ENCODE results near the gene DCK.

DCK gene

GRCh38 chr4:70969076-70969475, 24.4 kb upstream of the DCK start:
- H4K12ac ChIP-seq (ENCODE audit: low read depth, low read length), result no peak overlapping the region
- WGBS (ENCODE audit: extremely low coverage, insufficient coverage, insufficient read length), result no CpG with 5 or more reads among the region's 7 CpGs
- no peaks in the 10 kb centered on the region for H3K79me1 ChIP-seq (ENCODE audit: low read length)
- H3K79me2 ChIP-seq (ENCODE audit: control insufficient read depth, insufficient read depth, low read length, poor library complexity), result no peaks in the 10 kb centered on the region
- no peak overlapping the region for H2BK12ac ChIP-seq (ENCODE audit: low read length)
- no peak overlapping the region for H3K4ac ChIP-seq (ENCODE audit: low read depth, low read length)
- H3K4me1 ChIP-seq (ENCODE audit: control insufficient read depth in 1 of 2, insufficient read depth in 2 of 2, low read length in 2 of 2), result no peaks in the 10 kb centered on the region
- H3K9me3 ChIP-seq (ENCODE audit: insufficient read depth, low read depth, low read length), result no peaks in the 10 kb centered on the region
- H4K8ac ChIP-seq (ENCODE audit: low read depth, low read length), result no peak overlapping the region
- no peak overlapping the region for H4K91ac ChIP-seq (ENCODE audit: low read depth, low read length)
- no peak overlapping the region for H3K27ac ChIP-seq (ENCODE audit: low read depth, low read length)
- no peak overlapping the region for H2BK5ac ChIP-seq (ENCODE audit: low read depth, low read length, poor library complexity)
- H3K36me3 ChIP-seq (ENCODE audit: control insufficient read depth in 1 of 2, insufficient read depth in 2 of 2, low read length in 2 of 2), result peaks cover 6 to 11% of the 10 kb centered on the region in 2 experiments
- H3K27me3 ChIP-seq (ENCODE audit: insufficient read depth, low read length), result no peaks in the 10 kb centered on the region
- no peak overlapping the region for H3K4me2 ChIP-seq (ENCODE audit: low read length)
- no peak overlapping the region for H3K23ac ChIP-seq (ENCODE audit: low read length)
- DNase-seq, result no peak
- no peak overlapping the region for H3K18ac ChIP-seq (ENCODE audit: low read length)
- H3K9ac ChIP-seq (ENCODE audit: low read length), result no peak overlapping the region
- no peak overlapping the region for H2AK5ac ChIP-seq (ENCODE audit: low read length)
- no peak overlapping the region for H3K4me3 ChIP-seq (ENCODE audit: low read depth, low read length)
- no peak overlapping the region for H3K14ac ChIP-seq (ENCODE audit: low read length)
- H2AFZ ChIP-seq (ENCODE audit: insufficient read depth, low read length, poor library complexity), result no peak overlapping the region
- H2BK120ac ChIP-seq (ENCODE audit: insufficient read depth, low read length, poor library complexity), result no peak overlapping the region

- Histone ChIP-seq H3K18ac (ENCODE audit: low read length) (no peak overlapping the region), H2BK12ac (ENCODE audit: low read length) (no peak overlapping the region), H3K4me3 (ENCODE audit: low read depth, low read length) (no peak overlapping the region), H2BK5ac (ENCODE audit: low read depth, low read length, poor library complexity) (no peak overlapping the region), H4K12ac (ENCODE audit: low read depth, low read length) (no peak overlapping the region), H2AFZ (ENCODE audit: insufficient read depth, low read length, poor library complexity) (no peak overlapping the region), H3K23ac (ENCODE audit: low read length) (no peak overlapping the region), H4K8ac (ENCODE audit: low read depth, low read length) (no peak overlapping the region), H2BK120ac (ENCODE audit: insufficient read depth, low read length, poor library complexity) (no peak overlapping the region), H3K4me2 (ENCODE audit: low read length) (no peak overlapping the region), H3K14ac (ENCODE audit: low read length) (no peak overlapping the region), H3K9ac (ENCODE audit: low read length) (no peak overlapping the region), H3K4me1 (ENCODE audit: control insufficient read depth in 1 of 2, insufficient read depth in 2 of 2, low read length in 2 of 2) (no peaks in the 10 kb centered on the region), H4K91ac (ENCODE audit: low read depth, low read length) (no peak overlapping the region), H3K79me2 (ENCODE audit: control insufficient read depth, insufficient read depth, low read length, poor library complexity) (no peaks in the 10 kb centered on the region), H3K27ac (ENCODE audit: low read depth, low read length) (no peak overlapping the region), H2AK5ac (ENCODE audit: low read length) (no peak overlapping the region), H3K36me3 (ENCODE audit: control insufficient read depth in 1 of 2, insufficient read depth in 2 of 2, low read length in 2 of 2) (peaks cover under 1 to 4% of the 10 kb centered on the region in 2 experiments), H3K9me3 (ENCODE audit: insufficient read depth, low read depth, low read length) (no peaks in the 10 kb centered on the region), H3K79me1 (ENCODE audit: low read length) (no peaks in the 10 kb centered on the region), H3K4ac (ENCODE audit: low read depth, low read length) (no peak overlapping the region), H3K27me3 (ENCODE audit: insufficient read depth, low read length) (no peaks in the 10 kb centered on the region)
- WGBS (ENCODE audit: extremely low coverage, insufficient coverage, insufficient read length), result no CpG with 5 or more reads among the region's 3 CpGs
- no peak for DNase-seq
Observed at GRCh38 chr4:70976252-70976651, 17.2 kb upstream of the DCK start.

GRCh38 chr4:70979445-70980008, 13.9 kb upstream of the DCK start:
- H2AFZ ChIP-seq (ENCODE audit: insufficient read depth, low read length, poor library complexity), result no peak overlapping the region
- DNase-seq, result no peak
- H4K91ac ChIP-seq (ENCODE audit: low read depth, low read length), result no peak overlapping the region
- no peak overlapping the region for H2BK12ac ChIP-seq (ENCODE audit: low read length)
- WGBS (ENCODE audit: extremely low coverage, insufficient coverage, insufficient read length), result no CpG with 5 or more reads among the region's 1 CpG
- no peak overlapping the region for H3K27ac ChIP-seq (ENCODE audit: low read depth, low read length)
- no peak overlapping the region for H2BK120ac ChIP-seq (ENCODE audit: insufficient read depth, low read length, poor library complexity)
- H3K4me2 ChIP-seq (ENCODE audit: low read length), result no peak overlapping the region
- no peaks in the 10 kb centered on the region for H3K79me1 ChIP-seq (ENCODE audit: low read length)
- no peak overlapping the region for H4K12ac ChIP-seq (ENCODE audit: low read depth, low read length)
- no peak overlapping the region for H3K4ac ChIP-seq (ENCODE audit: low read depth, low read length)
- H3K14ac ChIP-seq (ENCODE audit: low read length), result no peak overlapping the region
- no peaks in the 10 kb centered on the region for H3K4me1 ChIP-seq (ENCODE audit: control insufficient read depth in 1 of 2, insufficient read depth in 2 of 2, low read length in 2 of 2)
- no peaks in the 10 kb centered on the region for H3K79me2 ChIP-seq (ENCODE audit: control insufficient read depth, insufficient read depth, low read length, poor library complexity)
- H2BK5ac ChIP-seq (ENCODE audit: low read depth, low read length, poor library complexity), result no peak overlapping the region
- H3K9ac ChIP-seq (ENCODE audit: low read length), result no peak overlapping the region
- H3K4me3 ChIP-seq (ENCODE audit: low read depth, low read length), result no peak overlapping the region
- H3K23ac ChIP-seq (ENCODE audit: low read length), result no peak overlapping the region
- H3K18ac ChIP-seq (ENCODE audit: low read length), result no peak overlapping the region
- H3K9me3 ChIP-seq (ENCODE audit: insufficient read depth, low read depth, low read length), result no peaks in the 10 kb centered on the region
- H4K8ac ChIP-seq (ENCODE audit: low read depth, low read length), result no peak overlapping the region
- no peaks in the 10 kb centered on the region for H3K27me3 ChIP-seq (ENCODE audit: insufficient read depth, low read length)
- H2AK5ac ChIP-seq (ENCODE audit: low read length), result no peak overlapping the region
- peaks cover 0 to 3% of the 10 kb centered on the region in 2 experiments for H3K36me3 ChIP-seq (ENCODE audit: control insufficient read depth in 1 of 2, insufficient read depth in 2 of 2, low read length in 2 of 2)

- Histone ChIP-seq H2AFZ (ENCODE audit: insufficient read depth, low read length, poor library complexity) (no peak overlapping the region), H3K4me3 (ENCODE audit: low read depth, low read length) (no peak overlapping the region), H2BK12ac (ENCODE audit: low read length) (no peak overlapping the region), H3K4ac (ENCODE audit: low read depth, low read length) (no peak overlapping the region), H3K27ac (ENCODE audit: low read depth, low read length) (no peak overlapping the region), H2BK120ac (ENCODE audit: insufficient read depth, low read length, poor library complexity) (no peak overlapping the region), H3K9me3 (ENCODE audit: insufficient read depth, low read depth, low read length) (no peaks in the 10 kb centered on the region), H3K27me3 (ENCODE audit: insufficient read depth, low read length) (no peaks in the 10 kb centered on the region), H3K36me3 (ENCODE audit: control insufficient read depth in 1 of 2, insufficient read depth in 2 of 2, low read length in 2 of 2) (peaks cover 0 to 3% of the 10 kb centered on the region in 2 experiments), H3K79me2 (ENCODE audit: control insufficient read depth, insufficient read depth, low read length, poor library complexity) (no peaks in the 10 kb centered on the region), H4K12ac (ENCODE audit: low read depth, low read length) (no peak overlapping the region), H4K8ac (ENCODE audit: low read depth, low read length) (no peak overlapping the region), H3K23ac (ENCODE audit: low read length) (no peak overlapping the region), H3K18ac (ENCODE audit: low read length) (no peak overlapping the region), H3K14ac (ENCODE audit: low read length) (no peak overlapping the region), H3K4me1 (ENCODE audit: control insufficient read depth in 1 of 2, insufficient read depth in 2 of 2, low read length in 2 of 2) (no peaks in the 10 kb centered on the region), H2AK5ac (ENCODE audit: low read length) (no peak overlapping the region), H3K9ac (ENCODE audit: low read length) (no peak overlapping the region), H3K4me2 (ENCODE audit: low read length) (no peak overlapping the region), H3K79me1 (ENCODE audit: low read length) (no peaks in the 10 kb centered on the region), H2BK5ac (ENCODE audit: low read depth, low read length, poor library complexity) (no peak overlapping the region), H4K91ac (ENCODE audit: low read depth, low read length) (no peak overlapping the region)
- DNase-seq, result no peak
Observed at GRCh38 chr4:70980196-70980595, 13.3 kb upstream of the DCK start.
